ENCODE measurements around the gene KLRG1.

Gene KLRG1

GRCh38 chr12:8970432-8970831 is 18.9 kb upstream of the KLRG1 start:
- Histone ChIP-seq H3K27ac (ENCODE audit: low read depth, low read length) (no peak overlapping the region), H3K4me3 (ENCODE audit: insufficient read depth, low read length, poor library complexity, severe bottlenecking) (no peak overlapping the region), H3K4me2 (ENCODE audit: low read depth, low read length, poor library complexity, severe bottlenecking) (no peak overlapping the region), H3K9me2 (replicated peaks; ENCODE audit: insufficient read depth, low read length) (no peaks in the 10 kb centered on the region), H3K36me3 (ENCODE audit: low read length) (no peaks in the 10 kb centered on the region), H3K27me3 (ENCODE audit: low read length) (no peaks in the 10 kb centered on the region), H4K20me1 (ENCODE audit: low read depth, low read length) (no peaks in the 10 kb centered on the region), H3K9me3 (ENCODE audit: insufficient read depth, low read length) (no peaks in the 10 kb centered on the region), H3F3A (ENCODE audit: insufficient read depth) (no peaks in the 10 kb centered on the region), H3K9ac (ENCODE audit: low read length) (no peak overlapping the region), H2AFZ (ENCODE audit: low read depth, low read length, severe bottlenecking) (no peak overlapping the region), H3K79me2 (ENCODE audit: insufficient read depth, low read length) (no peaks in the 10 kb centered on the region)
- TF ChIP-seq, protein P1, sequence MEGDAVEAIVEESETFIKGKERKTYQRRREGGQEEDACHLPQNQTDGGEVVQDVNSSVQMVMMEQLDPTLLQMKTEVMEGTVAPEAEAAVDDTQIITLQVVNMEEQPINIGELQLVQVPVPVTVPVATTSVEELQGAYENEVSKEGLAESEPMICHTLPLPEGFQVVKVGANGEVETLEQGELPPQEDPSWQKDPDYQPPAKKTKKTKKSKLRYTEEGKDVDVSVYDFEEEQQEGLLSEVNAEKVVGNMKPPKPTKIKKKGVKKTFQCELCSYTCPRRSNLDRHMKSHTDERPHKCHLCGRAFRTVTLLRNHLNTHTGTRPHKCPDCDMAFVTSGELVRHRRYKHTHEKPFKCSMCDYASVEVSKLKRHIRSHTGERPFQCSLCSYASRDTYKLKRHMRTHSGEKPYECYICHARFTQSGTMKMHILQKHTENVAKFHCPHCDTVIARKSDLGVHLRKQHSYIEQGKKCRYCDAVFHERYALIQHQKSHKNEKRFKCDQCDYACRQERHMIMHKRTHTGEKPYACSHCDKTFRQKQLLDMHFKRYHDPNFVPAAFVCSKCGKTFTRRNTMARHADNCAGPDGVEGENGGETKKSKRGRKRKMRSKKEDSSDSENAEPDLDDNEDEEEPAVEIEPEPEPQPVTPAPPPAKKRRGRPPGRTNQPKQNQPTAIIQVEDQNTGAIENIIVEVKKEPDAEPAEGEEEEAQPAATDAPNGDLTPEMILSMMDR (IDR thresholded peaks at IDR 0.05; ENCODE audit: insufficient read depth, low read length, poor library complexity, severe bottlenecking) = no peak
- no peak for TF ChIP-seq EZH2phosphoT487 (conservative IDR thresholded peaks at IDR 0.05; ENCODE audit: low read length)

- Histone ChIP-seq H3F3A (ENCODE audit: insufficient read depth) (no peaks in the 10 kb centered on the region), H3K9me3 (ENCODE audit: insufficient read depth, low read length) (no peaks in the 10 kb centered on the region), H2AFZ (ENCODE audit: low read depth, low read length, severe bottlenecking) (no peak overlapping the region), H3K27ac (ENCODE audit: low read depth, low read length) (no peak overlapping the region), H3K9ac (ENCODE audit: low read length) (no peak overlapping the region), H3K79me2 (ENCODE audit: insufficient read depth, low read length) (no peaks in the 10 kb centered on the region), H4K20me1 (ENCODE audit: low read depth, low read length) (no peaks in the 10 kb centered on the region), H3K27me3 (ENCODE audit: low read length) (no peaks in the 10 kb centered on the region), H3K4me3 (ENCODE audit: insufficient read depth, low read length, poor library complexity, severe bottlenecking) (no peak overlapping the region), H3K9me2 (replicated peaks; ENCODE audit: insufficient read depth, low read length) (no peaks in the 10 kb centered on the region), H3K4me2 (ENCODE audit: low read depth, low read length, poor library complexity, severe bottlenecking) (no peak overlapping the region), H3K36me3 (ENCODE audit: low read length) (no peaks in the 10 kb centered on the region)
- TF ChIP-seq, protein P1 (IDR thresholded peaks at IDR 0.05; ENCODE audit: insufficient read depth, low read length, poor library complexity, severe bottlenecking) = no peak
- no peak for TF ChIP-seq EZH2phosphoT487 (conservative IDR thresholded peaks at IDR 0.05; ENCODE audit: low read length)
Measured at GRCh38 chr12:8980137-8980536, 9.2 kb upstream of the KLRG1 start.

DNA sequence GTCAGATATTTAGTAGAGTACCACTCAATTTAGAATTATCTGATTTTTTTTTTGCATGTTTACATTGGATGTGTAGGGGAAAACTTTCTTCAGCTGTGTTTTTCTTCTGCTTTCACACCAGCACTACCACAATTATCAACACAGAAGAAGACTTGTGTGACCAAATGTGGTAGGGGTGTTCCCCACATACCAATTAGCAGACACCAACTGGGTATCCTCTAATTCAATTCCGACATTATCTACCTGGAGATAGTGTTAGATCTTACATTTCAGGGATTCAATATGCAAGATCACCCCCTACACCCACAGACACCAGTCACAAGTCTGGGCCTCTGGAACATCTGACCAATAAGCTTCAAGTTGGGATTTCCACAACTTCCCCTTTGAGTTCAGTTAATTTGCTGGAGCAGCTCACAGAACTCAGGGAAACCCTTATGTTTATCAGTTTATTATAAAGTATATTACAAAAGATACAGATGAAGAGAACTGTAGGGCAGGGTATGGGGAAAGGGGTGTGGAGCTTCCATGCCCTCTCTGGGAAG is 4.1 kb upstream of the KLRG1 start:
- no peaks in the 10 kb centered on the region for H3F3A ChIP-seq (ENCODE audit: insufficient read depth)
- no peak overlapping the region for H2AFZ ChIP-seq (ENCODE audit: low read depth, low read length, severe bottlenecking)
- H3K9me3 ChIP-seq (ENCODE audit: insufficient read depth, low read length) = no peaks in the 10 kb centered on the region
- no peak overlapping the region for H3K27ac ChIP-seq (ENCODE audit: low read depth, low read length)
- H3K4me3 ChIP-seq (ENCODE audit: insufficient read depth, low read length, poor library complexity, severe bottlenecking) = no peak overlapping the region
- no peaks in the 10 kb centered on the region for H3K27me3 ChIP-seq (ENCODE audit: low read length)
- H3K36me3 ChIP-seq (ENCODE audit: low read length) = no peaks in the 10 kb centered on the region
- no peak overlapping the region for H3K4me2 ChIP-seq (ENCODE audit: low read depth, low read length, poor library complexity, severe bottlenecking)
- no peaks in the 10 kb centered on the region for H3K9me2 ChIP-seq (replicated peaks; ENCODE audit: insufficient read depth, low read length)
- TF ChIP-seq EZH2phosphoT487 (conservative IDR thresholded peaks at IDR 0.05; ENCODE audit: low read length) = no peak
- TF ChIP-seq, protein P1 (IDR thresholded peaks at IDR 0.05; ENCODE audit: insufficient read depth, low read length, poor library complexity, severe bottlenecking) = no peak
- no peaks in the 10 kb centered on the region for H4K20me1 ChIP-seq (ENCODE audit: low read depth, low read length)
- H3K79me2 ChIP-seq (ENCODE audit: insufficient read depth, low read length) = no peaks in the 10 kb centered on the region
- H3K9ac ChIP-seq (ENCODE audit: low read length) = no peak overlapping the region
